Measurements from ENCODE around the gene TREML4.

Gene TREML4

DNA sequence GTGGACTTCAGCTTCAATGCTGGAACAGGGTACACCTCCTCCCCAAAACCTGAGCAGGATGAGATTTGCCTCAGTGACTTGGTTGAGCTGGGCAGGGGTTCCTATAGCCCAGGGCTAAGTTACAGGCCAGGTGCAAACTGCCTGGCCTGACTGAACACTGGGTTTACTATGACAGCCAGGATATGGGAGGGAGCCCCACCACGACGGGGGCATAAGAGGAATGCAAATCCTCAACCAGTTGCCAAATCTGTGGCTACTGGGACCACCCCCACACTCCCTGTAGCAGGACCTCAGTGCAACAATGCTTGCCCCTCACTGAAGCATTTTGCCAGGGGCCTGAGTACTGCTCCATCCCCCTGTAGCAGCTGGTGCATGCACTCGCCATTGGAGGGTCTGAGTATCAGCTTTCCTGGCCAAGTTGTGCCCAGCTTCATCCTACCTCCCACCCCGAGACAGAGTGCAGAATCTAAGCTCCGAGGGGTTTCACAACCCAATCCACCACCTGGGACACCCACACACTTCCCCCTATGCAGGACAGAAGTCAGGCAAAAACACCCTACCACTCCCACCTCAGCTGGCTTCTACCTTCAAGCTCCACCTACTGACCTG, 27.6 kb downstream of the TREML4 start:
- DNase-seq = no peak

GRCh38 chr6:41256383-41256782, 28.2 kb downstream of the TREML4 start:
- no peak for DNase-seq

DNA sequence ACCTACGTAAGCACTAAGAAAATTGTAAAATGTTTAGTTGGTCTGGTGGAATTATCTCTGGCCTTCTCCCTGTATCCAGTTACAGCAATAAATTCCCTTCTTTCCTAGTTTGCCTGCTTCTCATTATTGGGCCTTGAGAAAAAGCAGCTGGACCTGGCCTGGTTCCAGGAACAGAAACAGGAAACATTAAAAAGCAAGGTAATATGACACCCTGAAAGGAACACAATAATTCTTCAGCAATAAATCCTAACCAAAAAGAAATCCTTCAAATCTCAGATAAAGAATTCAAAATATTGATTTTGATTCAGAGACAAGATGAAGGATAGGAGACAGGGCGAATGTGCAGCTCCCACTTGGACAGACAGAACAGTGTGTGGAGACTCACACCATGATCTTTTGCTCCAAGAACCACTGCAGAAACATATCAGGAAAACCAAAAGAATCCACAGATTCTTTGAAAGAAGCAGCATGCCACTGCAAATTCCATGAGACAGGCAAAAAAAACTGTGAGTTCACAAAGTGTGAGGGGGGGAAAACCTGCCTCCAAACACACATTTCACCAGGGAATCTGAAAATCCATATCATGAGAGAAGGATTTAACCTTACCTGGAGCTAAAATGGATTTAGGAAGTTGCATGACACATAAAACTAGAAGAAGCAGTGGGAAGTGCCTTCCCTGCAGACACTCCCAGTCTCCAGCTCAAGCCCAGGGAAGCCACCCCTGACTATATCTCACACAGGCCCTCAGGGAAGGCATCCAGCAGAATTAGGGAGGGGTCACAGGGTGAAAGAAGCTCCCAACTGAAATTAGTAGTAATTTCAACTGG, 29.4 kb downstream of the TREML4 start:
- DNase-seq = peak; percentile 27

GRCh38 chr6:41258196-41258493, 30.0 kb downstream of the TREML4 start:
- no peak for DNase-seq

DNA sequence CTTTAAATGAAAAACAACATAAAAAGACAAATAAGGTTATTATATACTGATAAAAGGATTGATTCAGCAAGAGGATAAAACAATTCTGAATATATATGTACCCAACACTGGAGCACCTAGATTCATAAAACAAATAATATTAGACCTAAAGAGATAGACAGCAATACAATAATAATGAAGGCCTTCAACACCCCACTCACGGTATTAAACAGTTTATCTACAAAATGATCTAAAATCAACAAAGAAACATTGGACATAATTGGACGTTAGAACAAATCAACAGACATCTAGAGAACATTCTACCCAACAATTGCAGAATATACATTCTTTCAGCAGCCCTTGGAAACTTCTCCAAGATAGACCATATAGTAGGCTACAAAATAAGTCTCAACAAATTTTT, 34.3 kb downstream of the TREML4 start:
- no peak for DNase-seq

- DNase-seq = no peak
These were observed 35.1 kb downstream of the TREML4 start for GRCh38 chr6:41263267-41263666.

DNA sequence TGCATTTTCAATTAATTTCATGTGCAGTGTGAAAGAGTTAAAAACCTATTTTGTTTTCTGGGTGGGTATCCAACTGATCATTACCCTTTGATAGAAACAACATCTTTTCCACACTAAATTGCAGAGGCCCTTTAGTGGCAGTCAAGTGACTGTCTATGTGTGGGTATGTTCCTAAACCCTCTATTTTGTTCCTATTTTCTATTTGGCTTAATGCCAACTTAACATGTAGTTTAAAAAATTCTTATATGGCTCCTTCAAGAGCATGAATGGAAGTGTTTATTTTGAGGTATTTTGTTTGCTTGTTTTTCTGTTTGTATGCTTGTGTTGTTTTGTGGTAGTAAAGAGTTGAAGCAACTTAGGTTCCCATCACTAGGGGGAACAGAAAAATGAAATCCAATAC, 38.4 kb downstream of the TREML4 start:
- DNase-seq = no peak

DNA sequence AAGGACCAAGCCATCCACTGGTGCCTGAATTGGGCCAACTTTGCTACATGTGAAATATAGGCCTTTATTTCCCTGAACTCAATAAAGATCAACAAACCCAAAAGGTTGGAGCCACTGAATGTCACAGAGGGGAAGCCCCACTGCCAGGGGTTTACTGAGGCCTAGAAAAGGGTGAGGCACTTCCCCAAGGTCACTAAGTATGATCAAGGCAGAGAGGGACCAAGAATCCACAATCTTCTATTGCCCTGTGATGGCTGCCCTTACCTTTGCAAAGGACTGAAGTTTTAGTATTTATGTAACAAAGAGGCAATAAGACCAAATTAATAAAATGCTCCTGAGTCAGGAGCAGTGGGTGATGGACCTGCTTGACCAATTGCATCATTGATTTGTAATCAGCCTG, 40.3 kb downstream of the TREML4 start:
- no peak for DNase-seq

DNA sequence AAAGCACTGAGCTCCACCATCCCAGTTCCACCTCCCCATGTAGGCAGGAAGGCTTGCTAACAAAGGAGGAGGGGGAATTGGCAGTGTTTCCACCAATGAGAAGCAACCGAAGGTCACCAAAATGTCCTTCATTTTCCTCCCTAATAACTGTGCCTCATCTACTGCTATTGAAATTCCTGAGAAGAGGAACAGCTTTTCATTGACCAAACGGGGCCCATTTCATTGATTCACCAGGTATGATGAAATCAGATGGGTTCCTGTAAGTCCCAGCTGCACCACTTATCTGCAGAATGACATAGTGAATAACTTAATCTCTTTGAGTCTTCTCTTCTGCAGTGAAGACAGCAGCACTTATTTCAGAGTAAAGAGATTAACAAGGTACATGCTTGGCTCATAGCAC, 41.0 kb downstream of the TREML4 start:
- no peak for DNase-seq

DNA sequence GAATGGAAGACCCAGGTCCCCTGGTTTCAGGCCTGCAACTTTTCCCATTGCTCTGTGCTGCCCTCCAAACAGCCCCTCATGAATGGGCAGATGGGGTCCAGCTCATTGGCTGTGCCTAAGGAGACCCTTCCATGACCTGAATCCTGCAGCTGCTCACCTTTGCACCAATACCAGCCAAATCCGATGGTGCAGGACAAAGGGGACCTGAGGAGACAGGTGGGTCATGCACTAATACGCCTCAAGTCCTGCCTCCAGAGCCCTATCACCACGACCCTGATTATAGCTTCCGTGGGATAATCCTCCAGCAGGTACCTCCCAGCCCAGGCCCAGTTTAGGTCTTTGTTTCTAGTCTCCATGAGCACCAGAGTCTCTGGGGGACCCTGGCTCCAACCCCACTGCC, 41.6 kb downstream of the TREML4 start:
- DNase-seq = no peak

- no peak for DNase-seq
These were observed 43.8 kb downstream of the TREML4 start for GRCh38 chr6:41271901-41272395.

DNA sequence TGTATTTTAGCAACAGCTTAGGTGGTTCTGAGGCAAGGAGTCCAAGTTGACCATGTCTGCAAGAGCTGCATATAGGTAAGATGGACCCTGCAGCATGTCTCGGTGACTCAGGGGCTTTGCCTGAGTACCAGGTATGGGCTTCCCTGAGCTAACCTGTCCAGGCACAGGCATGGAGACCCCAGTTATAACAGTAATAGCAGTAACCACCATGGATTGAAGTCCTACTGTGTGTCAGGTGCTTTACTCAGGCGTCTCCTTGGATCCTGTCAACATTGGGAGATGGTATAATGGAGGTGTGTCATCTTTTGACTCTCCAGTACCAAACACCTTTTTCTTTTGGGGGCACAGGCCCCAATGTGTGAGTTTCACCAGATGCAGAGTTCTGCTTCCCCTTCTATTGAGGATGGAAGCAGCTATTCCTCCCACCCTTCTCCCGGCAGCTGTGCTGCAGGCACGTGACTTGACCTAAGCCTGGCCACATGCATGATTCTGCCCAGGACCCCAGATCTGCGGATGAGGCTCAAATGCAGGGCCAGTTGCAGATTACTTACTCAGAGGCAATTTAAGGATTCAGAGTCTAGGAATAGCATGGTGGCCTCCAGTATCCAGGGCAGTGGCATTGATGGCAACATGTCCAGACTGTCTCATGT, 44.6 kb downstream of the TREML4 start:
- DNase-seq = no peak

DNA sequence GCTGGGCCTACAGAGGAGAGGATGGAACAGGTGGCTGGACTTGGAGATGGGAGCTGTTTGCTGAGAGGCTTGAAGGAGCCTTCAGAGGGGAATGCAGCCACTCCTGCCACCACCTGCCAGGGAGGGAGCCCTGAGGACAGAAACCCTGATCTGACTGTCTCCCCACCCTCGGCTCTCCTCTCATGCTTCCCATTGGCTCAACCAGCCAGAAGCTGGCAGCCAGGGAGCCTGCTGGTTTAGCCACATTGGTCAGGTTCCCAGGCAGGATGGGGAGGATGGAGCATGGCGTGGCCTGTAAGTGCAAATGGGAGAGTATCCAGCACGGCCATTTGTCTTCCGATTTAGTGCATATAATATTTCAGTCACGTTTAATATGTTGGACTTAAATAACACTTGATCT, 45.6 kb downstream of the TREML4 start:
- no peak for DNase-seq

GRCh38 chr6:41274256-41274655, 46.1 kb downstream of the TREML4 start:
- no peak for DNase-seq

GRCh38 chr6:41275489-41275888, 47.3 kb downstream of the TREML4 start:
- no peak for DNase-seq

DNA sequence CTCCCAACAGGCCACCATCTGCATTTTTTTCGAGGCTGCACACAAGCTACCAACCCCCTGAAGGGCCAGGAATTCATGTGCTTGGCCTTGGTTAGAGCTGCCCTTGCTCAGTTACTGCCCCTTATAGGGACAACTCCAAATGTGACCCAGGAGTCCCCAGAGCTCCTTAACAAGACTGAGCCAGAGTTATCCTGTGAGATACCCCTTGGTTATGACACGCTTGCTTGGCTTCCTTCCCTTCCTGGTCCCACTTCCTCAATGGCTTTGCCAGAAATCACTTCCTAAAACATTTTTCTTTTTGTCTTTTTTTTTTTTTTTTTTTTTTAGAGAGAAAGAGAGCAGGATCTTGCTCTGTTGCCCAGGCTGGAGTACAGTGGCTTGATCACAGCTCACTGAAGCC, 49.5 kb downstream of the TREML4 start:
- DNase-seq = no peak

DNA sequence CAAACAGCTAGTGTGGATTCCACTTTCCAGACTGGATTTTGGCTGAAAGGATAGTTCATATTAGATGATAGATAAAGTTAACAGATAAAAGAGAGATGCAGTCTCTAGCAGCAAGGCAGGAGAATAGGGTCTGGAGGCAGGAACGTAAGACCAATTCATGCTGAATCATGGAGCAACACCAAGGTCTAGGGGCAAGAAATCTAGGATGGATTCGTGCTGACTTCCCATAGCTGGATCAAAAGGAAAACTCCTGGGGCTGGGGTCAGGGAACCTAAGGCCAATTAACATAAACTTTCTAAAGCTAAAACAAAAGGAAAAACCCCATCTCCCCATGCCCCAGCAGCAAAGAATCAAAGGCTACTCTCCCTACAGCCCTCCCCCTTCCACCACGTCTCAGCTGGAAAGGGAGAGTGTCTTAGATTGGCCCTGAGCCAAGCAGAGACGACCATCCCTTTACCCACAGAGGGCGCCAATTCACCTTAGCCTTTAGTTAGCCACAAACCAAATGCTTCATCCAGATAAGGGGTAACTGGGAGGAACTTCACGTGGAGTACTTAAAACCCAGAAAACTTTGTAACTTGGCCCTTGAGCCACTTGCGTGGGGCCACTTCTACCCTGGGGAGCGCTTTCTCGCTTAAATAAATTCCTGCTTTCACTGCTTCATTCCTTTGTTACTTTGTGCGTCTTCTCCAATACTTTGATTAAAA, 50.7 kb downstream of the TREML4 start:
- peak; percentile 52 for DNase-seq

GRCh38 chr6:41280381-41281057, 52.4 kb downstream of the TREML4 start:
- no peak for DNase-seq

GRCh38 chr6:41283600-41283999, 55.5 kb downstream of the TREML4 start:
- no peak for DNase-seq

DNA sequence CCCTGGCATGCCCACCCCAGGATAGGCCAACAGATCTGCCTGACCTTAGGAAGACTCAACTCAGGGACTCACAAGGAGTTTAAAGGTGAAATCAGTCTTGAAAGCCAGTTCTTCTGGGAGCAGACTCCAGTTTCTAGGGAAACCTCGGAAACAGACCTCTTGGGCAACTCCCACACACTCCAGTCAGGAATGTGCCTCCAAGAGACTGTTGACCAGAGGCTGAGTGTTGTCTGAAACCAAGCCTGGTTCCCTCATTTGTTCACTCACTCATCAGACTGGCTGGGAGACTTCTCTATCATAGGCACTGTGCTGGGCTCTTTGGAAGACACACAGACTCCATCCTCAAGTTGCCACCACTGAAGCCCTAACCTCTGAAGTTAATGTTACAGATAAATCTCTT, 56.6 kb downstream of the TREML4 start:
- DNase-seq = peak; percentile 30

DNA sequence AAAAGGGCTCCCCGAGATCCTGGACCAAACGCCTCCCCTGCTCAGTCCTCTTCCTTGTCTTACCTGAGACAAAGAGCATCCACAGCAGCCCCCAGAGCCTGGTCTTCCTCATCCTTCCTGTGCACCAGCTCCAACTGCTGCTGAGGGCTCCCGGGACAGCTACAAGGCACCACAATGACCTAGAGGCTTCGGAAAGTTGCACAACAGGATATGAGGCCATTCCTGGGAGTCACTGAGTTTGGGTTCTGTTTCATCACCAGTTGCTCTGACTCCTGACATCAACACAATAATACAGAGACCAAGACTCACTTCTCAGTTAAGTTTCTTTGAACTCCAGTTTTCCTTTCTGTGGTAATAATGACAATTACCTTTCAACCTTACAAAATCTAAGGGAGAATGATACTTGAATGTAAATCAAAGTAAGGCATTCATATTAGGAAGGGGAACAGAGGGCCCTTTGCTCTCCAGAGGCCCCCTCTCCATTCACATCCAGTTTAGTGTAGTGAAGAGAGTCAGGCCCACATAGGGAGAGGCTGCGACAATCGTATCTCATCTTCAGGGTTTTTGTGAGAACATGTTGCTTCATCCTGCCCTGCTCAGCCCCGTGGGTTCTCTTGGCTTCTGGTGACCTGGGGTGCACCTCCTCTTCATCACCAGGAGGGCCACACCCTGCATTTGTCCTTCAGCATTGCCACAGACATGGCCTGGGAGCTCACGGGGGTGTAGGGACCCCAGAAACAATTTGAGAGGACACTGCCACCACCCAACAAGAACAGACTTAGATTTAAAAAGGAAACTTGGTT, 58.6 kb downstream of the TREML4 start, which contains the start of gene TREM1:
Gene TREM1 (minus strand): TSS at position 139 of the 803 bp plus-strand sequence. CDS start 27 bp downstream, at position 112.
- DNase-seq = peak; percentile 86

All from HCEC 1CT (cell line).